Stimulated activated naive CD8-positive, alpha-beta T cell treated with anti-CD3 and anti-CD28 coated beads, Interleukin-15, amount 100 ng/mL, for 72 hours (primary cell): Measurements from ENCODE around the gene SCG3.

Experiments used
- ATAC-seq: fragments of 150-1000 bp; cut with Tn5 transposase; 2 replicates; pipeline ENCODE4 v1.10.0; 2021; ENCODE audit warnings: mild to moderate bottlenecking, moderate library complexity
- DNase-seq, 2 donors: peaks; one replicate each; pipeline ENCODE4 v3.0.0; 2021 to 2022
- H3K27ac Mint-ChIP-seq, 2 donors: one replicate each; pipeline ENCODE4 v1.8.0; 2022; ENCODE audit warnings: mild to moderate bottlenecking in 2 of 2, mixed read lengths in 2 of 2, moderate library complexity in 2 of 2
- H3K27me3 Mint-ChIP-seq: one replicate; pipeline ENCODE4 v1.8.0; 2022; ENCODE audit warnings: mixed read lengths
- H3K4me1 Mint-ChIP-seq: one replicate; pipeline ENCODE4 v1.8.0; 2022; ENCODE audit warnings: mild to moderate bottlenecking, mixed read lengths
- H3K4me3 Mint-ChIP-seq, 2 donors: one replicate each; pipeline ENCODE4 v1.8.0; 2022; ENCODE audit warnings: mild to moderate bottlenecking in 2 of 2, mixed read lengths in 2 of 2, moderate library complexity in 1 of 2
- H3K9me3 Mint-ChIP-seq, 2 donors: one replicate each; pipeline ENCODE4 v1.8.0; 2022; ENCODE audit warnings: mixed read lengths in 2 of 2

The SCG3 gene

GRCh38 chr15:51672155-51672687 lies 9.1 kb upstream of the SCG3 start:
- DNase-seq (no peak), ATAC-seq (no peak)
- Mint-ChIP-seq H3K4me3 (no peak overlapping the region), H3K9me3 (no peaks in the 10 kb centered on the region), H3K4me1 (no peaks in the 10 kb centered on the region), H3K27ac (no peak overlapping the region), H3K27me3 (no peaks in the 10 kb centered on the region)

- no peak for ATAC-seq
- DNase-seq, result no peak
- Mint-ChIP-seq H3K9me3 (no peaks in the 10 kb centered on the region), H3K4me1 (no peaks in the 10 kb centered on the region), H3K27ac (no peak overlapping the region), H3K4me3 (no peak overlapping the region), H3K27me3 (peaks cover 2% of the 10 kb centered on the region)
These were observed 8.1 kb upstream of the SCG3 start for GRCh38 chr15:51672913-51673857.

- Mint-ChIP-seq H3K9me3 (no peaks in the 10 kb centered on the region), H3K27me3 (peaks cover 8% of the 10 kb centered on the region), H3K27ac (no peak overlapping the region), H3K4me1 (no peaks in the 10 kb centered on the region), H3K4me3 (no peak overlapping the region)
- no peak for DNase-seq
- no peak for ATAC-seq
These were observed 6.1 kb upstream of the SCG3 start for GRCh38 chr15:51675234-51675633.

- Mint-ChIP-seq H3K27me3 (peaks cover 26% of the 10 kb centered on the region), H3K4me3 (no peak overlapping the region), H3K27ac (no peak overlapping the region), H3K4me1 (peaks cover 9% of the 10 kb centered on the region), H3K9me3 (no peaks in the 10 kb centered on the region)
- ATAC-seq (no peak), DNase-seq (no peak)
These were observed 4.3 kb upstream of the SCG3 start for GRCh38 chr15:51677021-51677420.

- H3K27ac Mint-ChIP-seq, result no peak overlapping the region
- DNase-seq (no peak), ATAC-seq (no peak)
- H3K27me3 Mint-ChIP-seq, result peaks cover 27% of the 10 kb centered on the region
- H3K9me3 Mint-ChIP-seq, result no peaks in the 10 kb centered on the region
- H3K4me1 Mint-ChIP-seq, result peaks cover 9% of the 10 kb centered on the region
- H3K4me3 Mint-ChIP-seq, result no peak overlapping the region
These were observed 3.9 kb upstream of the SCG3 start for GRCh38 chr15:51677452-51677851.

GRCh38 chr15:51678096-51678495 lies 3.2 kb upstream of the SCG3 start:
- peaks cover 9% of the 10 kb centered on the region for H3K4me1 Mint-ChIP-seq
- no peak overlapping the region for H3K4me3 Mint-ChIP-seq
- ATAC-seq (no peak), DNase-seq (no peak)
- no peaks in the 10 kb centered on the region for H3K9me3 Mint-ChIP-seq
- peaks cover 32% of the 10 kb centered on the region for H3K27me3 Mint-ChIP-seq
- H3K27ac Mint-ChIP-seq, result no peak overlapping the region

GRCh38 chr15:51680321-51680720 lies 982 bp upstream of the SCG3 start:
- DNase-seq (no peak), ATAC-seq (no peak)
- H3K27ac Mint-ChIP-seq, result no peak overlapping the region
- H3K27me3 Mint-ChIP-seq, result peaks cover 45% of the 10 kb centered on the region
- peaks cover 9% of the 10 kb centered on the region for H3K4me1 Mint-ChIP-seq
- no peak overlapping the region for H3K4me3 Mint-ChIP-seq
- no peaks in the 10 kb centered on the region for H3K9me3 Mint-ChIP-seq

GRCh38 chr15:51687565-51687964 lies 6.3 kb downstream of the SCG3 start:
- no peak for DNase-seq
- H3K27me3 Mint-ChIP-seq, result peaks cover 41% of the 10 kb centered on the region
- ATAC-seq, result no peak

GRCh38 chr15:51688863-51689262 lies 7.6 kb downstream of the SCG3 start:
- DNase-seq (no peak), ATAC-seq (no peak)
- Mint-ChIP-seq H3K4me3 (no peak overlapping the region), H3K9me3 (no peaks in the 10 kb centered on the region), H3K27me3 (peaks cover 42% of the 10 kb centered on the region), H3K4me1 (peaks cover 23% of the 10 kb centered on the region), H3K27ac (no peak overlapping the region)

More at GRCh38 chr15:51687565-51687964, 6.3 kb downstream of the SCG3 start:
- H3K4me1 Mint-ChIP-seq, result peaks cover 11% of the 10 kb centered on the region
- H3K9me3 Mint-ChIP-seq, result no peaks in the 10 kb centered on the region
- no peak overlapping the region for H3K27ac Mint-ChIP-seq
- H3K4me3 Mint-ChIP-seq, result no peak overlapping the region

GRCh38 chr15:51692154-51692553 lies 10.9 kb downstream of the SCG3 start:
- ATAC-seq, result no peak
- no peak for DNase-seq
- Mint-ChIP-seq H3K9me3 (no peaks in the 10 kb centered on the region), H3K4me3 (no peak overlapping the region), H3K27me3 (peaks cover 41% of the 10 kb centered on the region), H3K4me1 (peaks cover 26% of the 10 kb centered on the region), H3K27ac (no peak overlapping the region)

- ATAC-seq, result no peak
- Mint-ChIP-seq H3K27me3 (peaks cover 43% of the 10 kb centered on the region), H3K9me3 (no peaks in the 10 kb centered on the region), H3K4me1 (peaks cover 24% of the 10 kb centered on the region), H3K4me3 (no peak overlapping the region), H3K27ac (no peak overlapping the region)
- no peak for DNase-seq
These were observed 15.3 kb downstream of the SCG3 start for GRCh38 chr15:51696566-51696965.

- Mint-ChIP-seq H3K27me3 (peaks cover 41% of the 10 kb centered on the region), H3K4me3 (no peak overlapping the region)
These were observed 15.9 kb downstream of the SCG3 start for GRCh38 chr15:51697163-51697562.

GRCh38 chr15:51699373-51699772 lies 18.1 kb downstream of the SCG3 start:
- DNase-seq (no peak), ATAC-seq (no peak)
- Mint-ChIP-seq H3K4me1 (no peaks in the 10 kb centered on the region), H3K27ac (no peak overlapping the region), H3K9me3 (no peaks in the 10 kb centered on the region), H3K27me3 (peaks cover 22% of the 10 kb centered on the region), H3K4me3 (no peak overlapping the region)

More at GRCh38 chr15:51697163-51697562, 15.9 kb downstream of the SCG3 start:
- Mint-ChIP-seq H3K27ac (no peak overlapping the region), H3K4me1 (peaks cover 18% of the 10 kb centered on the region), H3K9me3 (no peaks in the 10 kb centered on the region)
- no peak for DNase-seq
- no peak for ATAC-seq

GRCh38 chr15:51702710-51703109 lies 21.4 kb downstream of the SCG3 start:
- H3K27me3 Mint-ChIP-seq, result peaks cover 22% of the 10 kb centered on the region
- no peaks in the 10 kb centered on the region for H3K9me3 Mint-ChIP-seq
- no peaks in the 10 kb centered on the region for H3K4me1 Mint-ChIP-seq
- no peak overlapping the region for H3K27ac Mint-ChIP-seq
- ATAC-seq, result no peak
- no peak overlapping the region for H3K4me3 Mint-ChIP-seq
- no peak for DNase-seq

- DNase-seq, result no peak
- no peaks in the 10 kb centered on the region for H3K4me1 Mint-ChIP-seq
- no peak for ATAC-seq
- H3K9me3 Mint-ChIP-seq, result no peaks in the 10 kb centered on the region
- no peak overlapping the region for H3K27ac Mint-ChIP-seq
- H3K4me3 Mint-ChIP-seq, result no peak overlapping the region
- H3K27me3 Mint-ChIP-seq, result peaks cover 3% of the 10 kb centered on the region
These were observed 25.0 kb downstream of the SCG3 start for GRCh38 chr15:51706291-51706690.

- no peak for DNase-seq
- Mint-ChIP-seq H3K4me3 (no peak overlapping the region), H3K27me3 (no peaks in the 10 kb centered on the region), H3K9me3 (no peaks in the 10 kb centered on the region), H3K27ac (no peak overlapping the region), H3K4me1 (no peaks in the 10 kb centered on the region)
- no peak for ATAC-seq
These were observed 25.8 kb downstream of the SCG3 start for GRCh38 chr15:51706926-51707608.
